H9 (cell line): ENCODE data around the gene TAS1R1. TPM values are rescaled to one million over a fixed set of nuclear protein-coding genes. Genes with fewer than 3 reads are reported as not detected.

Source experiments
- DNase-seq: peaks from one replicate; pipeline ENCODE4 v3.0.0-alpha.2; 2017
- H2AFZ ChIP-seq: one replicate; pipeline ENCODE4 v1.6.1; 2013; ENCODE audit warnings: mild to moderate bottlenecking, low read length, control low read depth, moderate library complexity
- H2AK5ac ChIP-seq: 2 replicates; pipeline ENCODE4 v1.6.1; 2013; ENCODE audit warnings: low read length, control low read depth, mixed read lengths; ENCODE audit not compliant: insufficient read length
- H2BK120ac ChIP-seq: one replicate; pipeline ENCODE4 v1.6.1; 2013; ENCODE audit warnings: low read depth, mild to moderate bottlenecking, low read length, control low read depth, inconsistent platforms; ENCODE audit not compliant: poor library complexity, severe bottlenecking
- H2BK12ac ChIP-seq: 2 replicates; pipeline ENCODE4 v1.6.1; 2013; ENCODE audit warnings: low read length, control low read depth, mixed read lengths, low read depth; ENCODE audit not compliant: insufficient read length
- H2BK15ac ChIP-seq: 2 replicates; pipeline ENCODE4 v1.6.1; 2013; ENCODE audit warnings: low read depth, low read length, control low read depth
- H2BK20ac ChIP-seq: one replicate; pipeline ENCODE4 v1.6.1; 2013; ENCODE audit warnings: low read depth, mild to moderate bottlenecking, low read length, control low read depth, inconsistent platforms; ENCODE audit not compliant: poor library complexity, severe bottlenecking
- H2BK5ac ChIP-seq: 2 replicates; pipeline ENCODE4 v1.6.1; 2013; ENCODE audit warnings: low read length, control low read depth, mixed read lengths; ENCODE audit not compliant: insufficient read length
- H3K14ac ChIP-seq: 2 replicates; pipeline ENCODE4 v1.6.1; 2013; ENCODE audit warnings: low read length, control low read depth; ENCODE audit not compliant: insufficient read depth
- H3K18ac ChIP-seq: 2 replicates; pipeline ENCODE4 v1.6.1; 2013; ENCODE audit warnings: low read depth, mild to moderate bottlenecking, mixed read lengths, low read length, control low read depth; ENCODE audit not compliant: insufficient read length
- H3K23ac ChIP-seq: 2 replicates; pipeline ENCODE4 v1.6.1; 2013; ENCODE audit warnings: low read length, control low read depth, mixed read lengths, low read depth; ENCODE audit not compliant: insufficient read length
- H3K23me2 ChIP-seq: 2 replicates; pipeline ENCODE4 v1.6.1; 2013; ENCODE audit warnings: low read depth, mild to moderate bottlenecking, mixed read lengths, low read length, control low read depth; ENCODE audit not compliant: insufficient read length, poor library complexity, severe bottlenecking
- H3K27ac ChIP-seq: 2 replicates; pipeline ENCODE4 v1.5.1; 2013; ENCODE audit warnings: low read length, control low read depth, mixed read lengths, low read depth; ENCODE audit not compliant: insufficient read length
- H3K27me3 ChIP-seq: 2 replicates; pipeline ENCODE4 v1.6.1; 2013; ENCODE audit warnings: low read length, control low read depth, inconsistent platforms; ENCODE audit not compliant: insufficient read depth
- H3K4ac ChIP-seq: 2 replicates; pipeline ENCODE4 v1.6.1; 2013; ENCODE audit warnings: low read depth, mild to moderate bottlenecking, control low read depth, inconsistent platforms, low read length, moderate library complexity
- H3K4me1 ChIP-seq: 2 replicates; pipeline ENCODE4 v1.6.1; 2013; ENCODE audit warnings: low read length, control low read depth, inconsistent platforms; ENCODE audit not compliant: insufficient read depth
- H3K4me2 ChIP-seq: 2 replicates; pipeline ENCODE4 v1.6.1; 2013; ENCODE audit warnings: low read length, control low read depth, mixed read lengths; ENCODE audit not compliant: insufficient read length, insufficient read depth
- H3K56ac ChIP-seq: 2 replicates; pipeline ENCODE4 v1.6.1; 2013; ENCODE audit warnings: low read depth, mild to moderate bottlenecking, mixed read lengths, low read length, control low read depth; ENCODE audit not compliant: insufficient read length
- H3K79me1 ChIP-seq: 2 replicates; pipeline ENCODE4 v1.6.1; 2013; ENCODE audit warnings: low read depth, mild to moderate bottlenecking, moderate library complexity, low read length, control low read depth, inconsistent platforms; ENCODE audit not compliant: insufficient read depth, poor library complexity, severe bottlenecking
- H3K79me2 ChIP-seq: 2 replicates; pipeline ENCODE4 v1.6.1; 2013; ENCODE audit warnings: low read length, control low read depth, inconsistent platforms; ENCODE audit not compliant: insufficient read depth
- H3K9ac ChIP-seq: 2 replicates; pipeline ENCODE4 v1.6.1; 2013; ENCODE audit warnings: low read length, control low read depth, mixed read lengths; ENCODE audit not compliant: insufficient read length; ENCODE audit errors: extremely low read depth
- H3K9me3 ChIP-seq: one replicate; pipeline ENCODE4 v1.6.1; 2013; ENCODE audit warnings: low read depth, low read length, inconsistent platforms; ENCODE audit not compliant: control insufficient read depth
- H3T11ph ChIP-seq: one replicate; pipeline ENCODE4 v1.6.1; 2013; ENCODE audit warnings: mild to moderate bottlenecking, low read length, control low read depth, inconsistent platforms
- H4K20me1 ChIP-seq: one replicate; pipeline ENCODE4 v1.6.1; 2013; ENCODE audit not compliant: control insufficient read depth, insufficient read length, insufficient read depth
- H4K5ac ChIP-seq: 2 replicates; pipeline ENCODE4 v1.6.1; 2013; ENCODE audit warnings: low read depth, mild to moderate bottlenecking, mixed read lengths, low read length, control low read depth; ENCODE audit not compliant: insufficient read length
- H4K8ac ChIP-seq: replicated peaks from 2 replicates; pipeline ENCODE4 v1.6.1; 2013; ENCODE audit warnings: low read length, control low read depth, mixed read lengths, low read depth; ENCODE audit not compliant: insufficient read length
- H4K91ac ChIP-seq: 2 replicates; pipeline ENCODE4 v1.6.1; 2013; ENCODE audit warnings: low read depth, mild to moderate bottlenecking, moderate library complexity, mixed read lengths, low read length, control low read depth; ENCODE audit not compliant: insufficient read length
- H3K27ac Mint-ChIP-seq, 3 experiments: 2 replicates in 2 of 3; 3 replicates in 1 of 3; pipeline ENCODE4 v1.8.0; 2020 to 2021; ENCODE audit warnings: mixed read lengths in 3 of 3, mild to moderate bottlenecking in 1 of 3, moderate library complexity in 1 of 3
- H3K27me3 Mint-ChIP-seq: 2 replicates; pipeline ENCODE4 v1.8.0; 2021; ENCODE audit warnings: low read depth, mild to moderate bottlenecking, moderate library complexity, mixed read lengths
- H3K36me3 Mint-ChIP-seq, 3 experiments: 2 replicates in 2 of 3; 3 replicates in 1 of 3; pipeline ENCODE4 v1.8.0; 2020 to 2021; ENCODE audit warnings: low read depth in 3 of 3, mixed read lengths in 3 of 3; ENCODE audit not compliant: insufficient read depth in 1 of 3
- H3K4me1 Mint-ChIP-seq, 2 experiments: 2 replicates each; pipeline ENCODE4 v1.8.0; 2020; ENCODE audit warnings: mixed read lengths in 2 of 2
- H3K4me3 Mint-ChIP-seq, 2 experiments: 2 replicates in 1 of 2; 3 replicates in 1 of 2; pipeline ENCODE4 v1.8.0; 2020 to 2021; ENCODE audit warnings: mild to moderate bottlenecking in 2 of 2, mixed read lengths in 2 of 2, moderate library complexity in 1 of 2
- H3K9me3 Mint-ChIP-seq, 2 experiments: 2 replicates in 1 of 2; 3 replicates in 1 of 2; pipeline ENCODE4 v1.8.0; 2020; ENCODE audit warnings: mild to moderate bottlenecking in 2 of 2, mixed read lengths in 2 of 2, moderate library complexity in 1 of 2
- CTCF ChIP-seq: fragments of 200-600 bp; sonication (generic); conservative IDR thresholded peaks from 3 replicates; pipeline ENCODE4 v1.8.0; 2021; ENCODE audit warnings: antibody characterized with exemption, mild to moderate bottlenecking
- WGBS: extraction: QIAGEN DNeasy Blood & Tissue Kit; methylation state at CpG from one replicate; pipeline ENCODE4 v1.1.7; 2013; ENCODE audit warnings: missing lambda C conversion rate, low lambda C conversion rate, mixed read lengths; ENCODE audit not compliant: insufficient read length; ENCODE audit errors: extremely low coverage; 5-methylcytosine and 5-hydroxymethylcytosine counted together
- total RNA-seq: library from RNA; stranded (reverse); gene quantifications from 2 replicates; pipeline ENCODE4 v1.2.1, GENCODE V29; 2021

TAS1R1 gene
- total RNA-seq, 1 experiment from 2014 or later: not detected

- H3K79me1 ChIP-seq: no peaks in the 10 kb centered on the region
- H3K9me3 ChIP-seq: no peaks in the 10 kb centered on the region
- H3K23me2 ChIP-seq: no peaks in the 10 kb centered on the region
- no peaks in the 10 kb centered on the region for H3K79me2 ChIP-seq
- H3K9ac ChIP-seq: no peak overlapping the region
- H2BK120ac ChIP-seq: no peak overlapping the region
- Mint-ChIP-seq H3K4me3 (no peak overlapping the region), H3K36me3 (peaks cover 44 to 82% (median 69%) of the 10 kb centered on the region in 3 experiments), H3K4me1 (no peaks in the 10 kb centered on the region), H3K27me3 (no peaks in the 10 kb centered on the region; the same call in 1 of the 2 replicates), H3K27ac (peak overlapping the region in 1 of 3 experiments; percentile 13; a peak in 1 of 7 replicates), H3K9me3 (no peaks in the 10 kb centered on the region)
- H2AK5ac ChIP-seq: no peak overlapping the region
- no peak overlapping the region for H3K18ac ChIP-seq
- no peak overlapping the region for H2AFZ ChIP-seq
- no peak overlapping the region for H3K56ac ChIP-seq
- H2BK15ac ChIP-seq: no peak overlapping the region
- no peak overlapping the region for H2BK5ac ChIP-seq
- no peak overlapping the region for H3T11ph ChIP-seq
- no peak overlapping the region for H3K4ac ChIP-seq
- no peak overlapping the region for H4K8ac ChIP-seq
- no peak for DNase-seq
- TF ChIP-seq CTCF: no peak
- H2BK12ac ChIP-seq: no peak overlapping the region
- no peak overlapping the region for H3K23ac ChIP-seq
- no peak overlapping the region for H2BK20ac ChIP-seq
- 100% methylated on average over 4 of the region's 5 CpGs for WGBS
- H3K27me3 ChIP-seq: no peaks in the 10 kb centered on the region
- no peak overlapping the region for H4K91ac ChIP-seq
- no peak overlapping the region for H3K27ac ChIP-seq
- H3K14ac ChIP-seq: no peak overlapping the region
- H4K5ac ChIP-seq: no peak overlapping the region
- no peaks in the 10 kb centered on the region for H4K20me1 ChIP-seq
- H3K4me1 ChIP-seq: no peaks in the 10 kb centered on the region
- H3K4me2 ChIP-seq: no peak overlapping the region
Measured at GRCh38 chr1:6546326-6546725, 8.8 kb upstream of the TAS1R1 start.
